Measurements from ENCODE around the gene SHD.

GRCh38 chr19:4300589-4300988, 21.5 kb downstream of the SHD start:
- TF ChIP-seq POLR2A (IDR thresholded peaks at IDR 0.05): no peak
- no peak for TF ChIP-seq CTCF (IDR thresholded peaks at IDR 0.05)
